CD1c-positive myeloid dendritic cell (primary cell): Measurements from ENCODE around the gene TSPAN17.

Experiments
- DNase-seq: peaks from one replicate; pipeline ENCODE4 v3.0.0-alpha.2; 2016; ENCODE audit errors: extremely low spot score

The TSPAN17 gene

GRCh38 chr5:176621661-176622079 is 25.6 kb upstream of the TSPAN17 start:
- DNase-seq = no peak

GRCh38 chr5:176624142-176624541 is 23.1 kb upstream of the TSPAN17 start:
- DNase-seq = no peak

- no peak for DNase-seq
These were observed 22.3 kb upstream of the TSPAN17 start for GRCh38 chr5:176624938-176625337.

- DNase-seq = no peak
These were observed 21.8 kb upstream of the TSPAN17 start for GRCh38 chr5:176625512-176625911.

- DNase-seq = no peak
These were observed 21.1 kb upstream of the TSPAN17 start for GRCh38 chr5:176625966-176626875.

- DNase-seq = no peak
These were observed 20.4 kb upstream of the TSPAN17 start for GRCh38 chr5:176626876-176627236.

- DNase-seq = no peak
These were observed 19.7 kb upstream of the TSPAN17 start for GRCh38 chr5:176627582-176627981.

GRCh38 chr5:176628406-176629228 is 18.7 kb upstream of the TSPAN17 start:
- no peak for DNase-seq

GRCh38 chr5:176629317-176629852 is 17.9 kb upstream of the TSPAN17 start:
- DNase-seq = no peak

- DNase-seq = peak; percentile 22
These were observed 17.2 kb upstream of the TSPAN17 start, which contains the start of the genes EIF4E1B and SNCB for GRCh38 chr5:176629853-176630680. TSS of gene EIF4E1B (plus strand) at chr5:176630675. CDS start at chr5:176642788, 12,113 bp downstream. TSS of gene SNCB (minus strand) at chr5:176630534. CDS start at chr5:176629654, 880 bp downstream.

- no peak for DNase-seq
These were observed 16.5 kb upstream of the TSPAN17 start for GRCh38 chr5:176630681-176631222.

- DNase-seq = no peak
These were observed 15.7 kb upstream of the TSPAN17 start for GRCh38 chr5:176631383-176632200.

GRCh38 chr5:176632745-176633144 is 14.5 kb upstream of the TSPAN17 start:
- no peak for DNase-seq

GRCh38 chr5:176633598-176633997 is 13.7 kb upstream of the TSPAN17 start:
- no peak for DNase-seq

- DNase-seq = no peak
These were observed 10.9 kb upstream of the TSPAN17 start for GRCh38 chr5:176636426-176636825.

GRCh38 chr5:176637556-176637955 is 9.7 kb upstream of the TSPAN17 start:
- no peak for DNase-seq

GRCh38 chr5:176638437-176638836 is 8.8 kb upstream of the TSPAN17 start:
- DNase-seq = no peak

- no peak for DNase-seq
These were observed 8.1 kb upstream of the TSPAN17 start for GRCh38 chr5:176639208-176639607.

GRCh38 chr5:176639981-176640380 is 7.3 kb upstream of the TSPAN17 start:
- no peak for DNase-seq

GRCh38 chr5:176640616-176641015 is 6.7 kb upstream of the TSPAN17 start:
- DNase-seq = no peak
